Fibroblast of skin of back (primary cell): ENCODE data around the gene GREB1L.

Source experiments
- DNase-seq: peaks from one replicate; pipeline ENCODE4 v3.0.0-alpha.2; 2013

Gene GREB1L

GRCh38 chr18:21451851-21452250 lies 209.8 kb downstream of the GREB1L start:
- no peak for DNase-seq

DNA sequence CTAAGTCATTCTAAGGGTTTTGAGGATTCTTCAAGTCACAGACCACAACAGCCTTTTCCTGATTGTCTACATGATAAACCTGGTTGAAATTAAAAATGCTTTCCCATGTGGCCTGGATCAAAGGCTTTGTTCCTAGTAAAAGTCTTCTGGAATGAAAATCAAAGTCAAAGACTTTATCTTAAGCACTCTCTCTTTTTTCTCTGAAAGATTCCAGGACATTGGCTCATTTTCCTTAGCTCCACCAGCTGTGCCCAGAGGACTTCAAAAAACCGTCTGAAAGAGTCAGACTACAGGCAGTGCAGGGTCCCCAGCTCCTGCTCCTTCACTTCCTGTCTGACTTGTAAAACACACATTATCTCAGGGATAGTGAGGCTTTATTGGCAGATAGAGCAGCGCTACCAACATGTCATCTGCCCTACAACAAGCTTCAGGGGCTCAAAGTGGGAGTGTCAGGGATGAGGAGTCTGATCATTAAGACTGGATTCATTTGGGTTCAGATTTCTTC lies 210.3 kb downstream of the GREB1L start:
- DNase-seq, result no peak

- DNase-seq, result no peak
Measured at GRCh38 chr18:21452796-21453510, 210.9 kb downstream of the GREB1L start.

DNA sequence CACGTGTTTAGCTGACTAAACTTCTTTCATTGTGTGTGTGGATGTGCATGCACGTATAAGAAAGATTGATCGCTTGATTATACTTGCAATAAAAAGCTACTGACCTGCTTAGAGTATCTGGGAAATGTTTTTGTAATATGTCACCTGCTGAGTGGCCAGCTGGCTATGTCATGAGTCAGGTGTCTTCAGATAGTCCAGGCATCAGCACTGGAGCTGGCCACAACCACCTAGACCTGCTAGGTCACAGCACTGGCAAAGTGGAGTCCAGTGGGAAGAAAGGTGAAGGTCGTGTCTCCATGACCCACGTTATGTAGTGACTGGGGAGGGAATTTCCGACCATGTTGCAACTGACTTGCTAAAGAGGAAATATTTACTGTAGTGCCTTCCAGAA lies 211.5 kb downstream of the GREB1L start:
- DNase-seq, result no peak

GRCh38 chr18:21454725-21455124 lies 212.7 kb downstream of the GREB1L start:
- DNase-seq, result no peak

DNA sequence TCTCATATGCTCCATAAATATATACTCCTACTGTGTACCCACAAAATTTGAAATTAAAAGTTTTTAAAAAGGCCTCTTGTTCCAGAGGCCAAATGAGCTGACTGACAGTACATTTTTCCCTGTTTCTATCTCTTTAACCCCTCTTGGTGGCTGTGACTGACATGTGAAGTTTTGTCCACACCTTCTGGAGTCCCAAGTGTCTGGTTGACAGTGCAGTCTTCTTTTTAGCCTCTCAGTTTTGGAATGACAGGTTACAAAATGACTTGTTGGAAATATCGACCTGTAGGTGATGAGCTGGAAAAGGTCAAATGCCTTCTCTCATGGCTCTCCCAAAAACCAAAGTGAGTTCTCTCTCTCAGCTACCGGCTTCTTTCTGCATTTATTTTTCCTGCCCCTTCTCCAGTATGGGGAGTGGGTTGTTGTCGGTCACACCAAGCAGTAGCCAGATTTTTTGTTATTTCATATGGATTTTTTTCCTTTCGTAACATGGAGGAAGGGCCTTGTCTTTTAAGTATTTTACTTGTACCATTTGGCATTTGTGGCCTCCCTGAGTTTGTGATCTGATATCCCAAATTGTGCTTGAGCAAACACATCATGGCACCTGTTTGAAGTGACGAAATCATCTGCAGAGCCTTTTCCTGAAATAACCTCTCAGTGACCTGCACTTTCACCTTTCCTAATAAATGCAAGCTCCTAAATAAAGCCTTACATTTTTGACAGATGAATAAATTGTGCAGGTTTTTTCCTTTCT lies 214.6 kb downstream of the GREB1L start:
- no peak for DNase-seq

DNA sequence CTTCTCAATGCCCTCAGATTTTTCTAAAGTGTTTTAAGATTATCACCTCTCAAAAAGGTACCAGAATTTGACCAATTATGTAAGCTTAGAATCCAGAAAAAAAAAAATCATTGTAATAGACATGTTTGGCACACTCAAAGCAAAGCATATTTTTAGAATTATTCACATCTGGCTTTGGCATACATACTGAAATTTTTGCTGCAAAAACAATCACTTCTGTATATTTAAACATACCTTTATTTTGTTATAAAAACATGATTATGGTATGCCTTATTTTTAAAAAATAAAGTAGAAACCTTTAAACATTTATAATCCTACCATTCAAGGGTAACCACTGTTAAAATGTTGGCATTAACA lies 215.1 kb downstream of the GREB1L start:
- DNase-seq, result no peak

- DNase-seq, result no peak
Measured at GRCh38 chr18:21458310-21458709, 216.3 kb downstream of the GREB1L start.

DNA sequence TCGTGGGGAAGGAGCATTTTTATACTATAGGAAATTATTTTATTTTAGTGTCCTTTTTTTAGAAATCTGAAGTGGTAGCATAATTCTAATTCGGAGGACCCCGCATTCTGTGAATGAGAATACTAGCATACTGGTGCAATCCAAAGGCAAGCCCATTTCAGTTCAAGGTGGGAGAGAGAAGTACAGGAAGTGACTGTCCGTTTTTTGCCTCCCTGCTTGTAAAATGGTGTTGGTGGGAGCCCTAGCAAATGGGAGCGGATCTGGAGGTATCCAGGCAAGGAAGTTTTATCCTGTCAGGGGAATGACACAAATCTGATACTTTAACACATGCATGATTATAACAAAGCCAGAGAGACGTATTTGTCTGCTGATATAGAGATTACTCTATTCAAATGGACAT lies 216.8 kb downstream of the GREB1L start:
- no peak for DNase-seq

GRCh38 chr18:21459706-21460286 lies 217.8 kb downstream of the GREB1L start:
- DNase-seq, result no peak

- DNase-seq, result no peak
Measured at GRCh38 chr18:21461460-21461859, 219.4 kb downstream of the GREB1L start.

GRCh38 chr18:21463718-21464117 lies 221.7 kb downstream of the GREB1L start:
- no peak for DNase-seq

DNA sequence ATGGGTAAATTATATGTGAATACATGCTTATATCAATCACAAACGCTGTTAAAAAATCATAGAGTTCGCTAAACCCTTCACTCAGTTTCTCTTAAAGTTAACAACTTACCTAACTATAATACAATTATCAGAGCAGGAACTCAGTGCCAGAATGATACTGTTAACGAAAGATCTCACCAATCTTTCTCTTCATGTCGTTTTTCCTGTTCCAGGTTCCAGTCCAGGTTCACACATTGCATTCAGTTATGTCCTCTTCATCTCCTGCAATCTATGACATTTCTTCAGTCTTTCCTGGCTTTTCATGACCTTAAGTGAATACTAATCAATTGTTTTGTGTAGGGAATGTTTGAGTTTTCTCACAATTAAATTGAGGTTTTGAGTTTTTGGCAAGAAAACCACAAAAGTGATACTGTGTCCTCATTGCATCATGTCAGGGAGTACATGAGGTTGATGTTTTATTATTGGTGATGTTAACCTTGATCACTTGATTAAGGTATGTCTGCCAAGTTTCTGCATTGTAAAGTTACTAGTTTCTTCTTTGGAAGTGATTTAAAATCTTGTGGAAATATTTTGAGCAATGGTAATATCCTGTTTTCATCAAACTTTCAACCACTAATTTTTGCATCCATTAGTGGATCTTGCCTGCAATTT lies 226.6 kb downstream of the GREB1L start:
- DNase-seq, result no peak

DNA sequence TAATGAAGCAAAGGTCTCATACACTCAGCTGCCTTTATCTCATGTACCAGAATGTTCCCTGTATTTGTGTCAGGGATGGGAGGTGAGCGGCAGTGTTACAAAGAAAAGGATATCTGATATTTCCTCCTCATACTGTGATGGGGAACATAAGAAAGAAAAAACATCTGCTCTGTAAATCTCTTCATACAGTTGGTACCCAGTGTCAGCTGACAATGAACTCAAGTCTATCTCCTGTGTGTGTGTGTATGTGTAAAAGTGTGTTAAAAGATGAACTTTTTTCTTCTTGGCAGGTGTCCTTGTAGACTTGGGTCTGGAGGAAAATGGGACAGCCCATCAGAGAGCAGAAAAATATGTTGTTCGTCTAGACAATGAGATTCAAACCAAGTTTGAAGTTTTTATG lies 230.7 kb downstream of the GREB1L start:
- DNase-seq, result no peak

- no peak for DNase-seq
Measured at GRCh38 chr18:21474621-21475020, 232.6 kb downstream of the GREB1L start.

DNA sequence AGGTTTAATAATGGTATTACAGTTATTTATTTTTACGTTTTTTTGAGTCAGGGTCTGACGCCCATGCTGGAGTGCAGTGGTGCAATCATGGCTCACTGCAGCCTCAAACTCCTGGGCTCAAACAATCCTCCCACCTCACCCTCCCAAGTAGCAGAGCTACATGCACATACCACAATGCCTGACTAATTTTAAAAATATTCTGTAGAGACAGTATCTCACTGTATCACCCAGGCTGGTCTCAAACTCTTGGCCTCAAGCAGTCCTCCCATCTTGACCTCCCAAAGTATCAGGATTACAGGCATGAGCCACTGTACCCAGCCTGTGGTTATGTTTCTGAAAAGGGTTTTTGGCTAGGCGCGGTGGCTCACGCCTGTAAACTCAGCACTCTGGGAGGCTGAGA lies 237.7 kb downstream of the GREB1L start:
- DNase-seq, result no peak

DNA sequence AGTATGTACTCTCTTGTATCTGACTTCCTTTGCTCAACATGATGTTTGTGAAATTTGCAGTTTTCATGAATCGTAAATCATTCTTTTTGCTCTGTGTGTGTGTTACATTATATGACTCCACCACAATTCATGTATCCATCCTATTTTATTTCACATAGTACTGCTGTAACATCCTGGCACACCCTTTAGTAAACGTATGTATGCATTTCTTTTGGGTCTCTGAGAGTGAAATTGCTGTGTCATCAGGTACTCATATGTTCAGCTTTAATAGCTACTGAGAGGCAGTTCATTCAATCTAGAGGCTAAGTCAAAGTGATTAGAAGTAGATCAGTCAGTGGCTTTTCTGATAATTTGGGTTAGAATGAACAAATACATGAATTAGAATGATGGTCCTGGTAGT lies 239.7 kb downstream of the GREB1L start:
- no peak for DNase-seq

GRCh38 chr18:21483051-21483450 lies 241.0 kb downstream of the GREB1L start:
- no peak for DNase-seq

DNA sequence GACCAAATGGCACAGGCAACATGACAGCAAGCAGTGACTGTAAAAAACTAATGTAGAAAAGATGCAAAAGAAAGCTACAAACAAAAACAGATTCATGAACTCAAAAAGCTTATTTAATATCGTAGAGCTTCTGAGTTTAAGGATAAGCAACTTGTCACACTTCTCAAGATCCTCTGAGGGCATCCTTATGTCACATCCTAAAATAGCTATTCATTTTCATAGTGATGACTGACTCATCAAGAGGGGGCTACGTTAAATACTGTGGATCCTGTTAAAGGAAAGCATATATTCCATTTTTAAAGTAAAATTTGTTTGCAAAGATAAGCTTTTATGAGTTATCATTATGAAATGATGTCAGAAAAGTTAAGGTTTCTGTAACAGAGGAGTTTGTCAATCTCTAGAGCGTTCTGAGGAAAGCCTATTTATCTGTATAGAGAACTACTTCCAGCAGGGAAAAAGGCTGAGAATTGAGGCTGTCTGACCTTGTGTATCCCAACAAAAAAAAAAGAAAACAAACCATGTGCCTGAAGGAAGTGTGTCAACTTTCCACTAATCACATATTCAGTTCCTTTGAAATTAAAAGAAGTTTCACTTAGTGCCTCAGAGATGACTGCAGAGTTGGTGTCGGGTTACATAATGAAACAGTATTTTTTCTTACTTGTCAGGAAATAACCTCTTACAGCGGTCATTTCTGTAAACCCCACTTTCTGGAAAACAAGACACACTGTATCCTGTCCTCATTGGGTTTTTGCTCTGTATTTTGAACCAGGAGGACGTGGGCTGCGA lies 243.0 kb downstream of the GREB1L start:
- DNase-seq, result peak; percentile 31

DNA sequence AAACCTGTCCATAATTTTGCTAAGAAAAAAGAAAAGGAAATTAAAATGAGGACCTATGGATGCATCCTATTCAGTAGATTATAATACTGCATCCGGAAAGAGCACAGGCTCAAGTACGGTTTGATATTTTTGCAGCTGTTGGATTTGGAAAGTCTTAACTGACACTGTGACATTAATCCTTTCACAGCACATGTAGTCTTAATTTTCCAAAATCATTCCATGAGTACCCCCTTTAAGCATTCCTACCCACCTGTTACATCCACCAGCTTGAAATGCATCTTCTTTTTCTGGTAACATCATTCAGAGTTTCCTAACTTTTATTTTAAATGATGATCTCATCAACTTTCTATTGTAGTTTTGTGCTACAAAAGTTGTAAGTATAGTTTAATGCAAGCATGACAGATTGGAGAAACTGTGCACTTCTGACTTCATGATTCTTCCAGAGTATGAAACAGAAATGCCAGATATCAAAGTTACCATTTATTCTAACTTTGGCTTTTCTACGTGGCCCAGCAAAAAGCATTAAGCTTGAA lies 244.9 kb downstream of the GREB1L start:
- no peak for DNase-seq

DNA sequence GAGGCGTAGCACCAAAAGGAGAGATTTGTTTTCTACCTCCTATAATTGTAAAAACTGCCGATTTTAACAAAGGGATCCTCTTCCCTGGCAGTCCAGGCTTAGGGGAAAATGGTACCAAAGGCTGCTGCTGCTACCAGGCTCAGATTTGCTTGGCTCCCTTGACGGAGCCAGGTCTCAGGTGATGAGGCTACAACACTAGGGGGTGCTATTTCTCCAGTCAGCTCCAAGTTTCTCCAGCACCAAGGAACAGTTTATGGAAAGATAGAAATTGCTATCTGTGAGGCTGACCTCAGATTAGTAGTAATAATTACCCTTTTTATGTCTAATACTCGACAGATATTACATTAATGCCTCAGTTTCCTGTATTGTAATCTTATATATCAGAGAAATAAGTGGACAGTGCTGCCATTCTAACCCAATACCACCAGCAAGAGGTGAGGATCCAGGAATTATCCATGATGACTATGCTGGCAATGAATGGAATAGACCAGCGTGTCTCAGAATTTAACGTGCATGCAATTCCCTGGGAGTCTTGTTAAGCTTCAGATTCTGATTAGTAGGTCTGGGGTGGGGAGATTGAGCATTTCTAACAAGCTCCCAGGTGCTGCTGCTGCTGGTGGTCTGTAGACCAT lies 247.2 kb downstream of the GREB1L start:
- peak; percentile 44 for DNase-seq
